Endothelial cell (in vitro differentiated cells): Measurements from ENCODE around the gene PLCD3. TPM values are rescaled to one million over a fixed set of nuclear protein-coding genes. Genes with fewer than 3 reads are reported as not detected.
A peak's percentile ranks its signal among the peaks of the same experiment; 100 is the strongest.

Source experiments
- DNase-seq: peaks from one replicate; pipeline ENCODE4 v3.0.0; 2021; ENCODE audit warnings: low spot score
- H3K27ac Mint-ChIP-seq: one replicate; pipeline ENCODE4 v1.8.0; 2021; ENCODE audit warnings: mixed read lengths, inconsistent platforms; ENCODE audit not compliant: unreplicated experiment
- H3K27me3 Mint-ChIP-seq: one replicate; pipeline ENCODE4 v1.8.0; 2021; ENCODE audit warnings: mild to moderate bottlenecking, moderate library complexity, mixed read lengths, inconsistent platforms; ENCODE audit not compliant: unreplicated experiment
- H3K36me3 Mint-ChIP-seq: one replicate; pipeline ENCODE4 v1.8.0; 2021; ENCODE audit warnings: mild to moderate bottlenecking, low read depth, mixed read lengths, inconsistent platforms; ENCODE audit not compliant: unreplicated experiment
- H3K4me1 Mint-ChIP-seq: one replicate; pipeline ENCODE4 v1.8.0; 2021; ENCODE audit warnings: mild to moderate bottlenecking, mixed read lengths, inconsistent platforms; ENCODE audit not compliant: unreplicated experiment
- H3K4me3 Mint-ChIP-seq: one replicate; pipeline ENCODE4 v1.8.0; 2021; ENCODE audit warnings: mild to moderate bottlenecking, mixed read lengths, inconsistent platforms; ENCODE audit not compliant: unreplicated experiment
- H3K9me3 Mint-ChIP-seq: one replicate; pipeline ENCODE4 v1.8.0; 2021; ENCODE audit warnings: mixed read lengths, inconsistent platforms; ENCODE audit not compliant: unreplicated experiment
- CTCF ChIP-seq: fragments of 200-600 bp; sonication (generic); IDR thresholded peaks from one replicate; pipeline ENCODE4 v1.5.0; 2021; ENCODE audit warnings: antibody characterized with exemption; ENCODE audit not compliant: unreplicated experiment
- long read RNA-seq: library from polyadenylated mRNA; unstranded; transcript quantifications from one replicate; pipeline ENCODE4 v2.0.0, GENCODE V29; 2020; ENCODE audit not compliant: unreplicated experiment
- total RNA-seq: library from RNA; stranded (reverse); fragmentation: NEBNext Ultra II Directional; extraction: Animal tissue kit (Norgen Biotek cat#: 25700); gene quantifications from one replicate; pipeline ENCODE4 v1.2.1, GENCODE V29; 2021; ENCODE audit not compliant: unreplicated experiment

The PLCD3 gene
- 9.7 TPM for total RNA-seq
- long read RNA-seq = 0 reads

- no peak for DNase-seq
- peaks cover 14% of the 10 kb centered on the region for H3K27me3 Mint-ChIP-seq
- H3K27ac Mint-ChIP-seq = no peak within 1 kb of the TSS
These were observed at the start of gene PLCD3 for GRCh38 chr17:45132320-45132571. Gene PLCD3, minus strand, starts transcription at chr17:45132515. Its CDS starts 105 bp downstream, at chr17:45132410.

GRCh38 chr17:45177563-45177962 is 45.2 kb upstream of the PLCD3 start:
- Mint-ChIP-seq H3K4me1 (peaks cover 5% of the 10 kb centered on the region), H3K36me3 (no peaks in the 10 kb centered on the region), H3K27ac (no peak overlapping the region), H3K4me3 (no peak overlapping the region), H3K9me3 (no peaks in the 10 kb centered on the region), H3K27me3 (peaks cover 1% of the 10 kb centered on the region)
- no peak for DNase-seq
- TF ChIP-seq CTCF = no peak

More at GRCh38 chr17:45132320-45132571, at the start of gene PLCD3:
- Mint-ChIP-seq H3K4me3 (peak within 1 kb of the TSS; percentile 82), H3K9me3 (no peaks in the 10 kb centered on the region), H3K4me1 (no peaks in the 10 kb centered on the region), H3K36me3 (no peaks in the 10 kb centered on the region)
- no peak for TF ChIP-seq CTCF

GRCh38 chr17:45175759-45176115 is 43.4 kb upstream of the PLCD3 start:
- peaks cover 20% of the 10 kb centered on the region for H3K4me1 Mint-ChIP-seq
- no peak for DNase-seq
- H3K9me3 Mint-ChIP-seq = no peaks in the 10 kb centered on the region
- H3K27me3 Mint-ChIP-seq = peaks cover 4% of the 10 kb centered on the region
- TF ChIP-seq CTCF = no peak
- H3K36me3 Mint-ChIP-seq = no peaks in the 10 kb centered on the region
- H3K4me3 Mint-ChIP-seq = no peak overlapping the region
- H3K27ac Mint-ChIP-seq = no peak overlapping the region

- Mint-ChIP-seq H3K27me3 (peaks cover 3% of the 10 kb centered on the region), H3K36me3 (no peaks in the 10 kb centered on the region), H3K9me3 (no peaks in the 10 kb centered on the region), H3K4me1 (peaks cover 22% of the 10 kb centered on the region), H3K4me3 (no peak overlapping the region), H3K27ac (no peak overlapping the region)
- no peak for TF ChIP-seq CTCF
- DNase-seq = no peak
These were observed 40.4 kb upstream of the PLCD3 start for GRCh38 chr17:45172541-45173286.

- H3K4me1 Mint-ChIP-seq = peaks cover 22% of the 10 kb centered on the region
- H3K27ac Mint-ChIP-seq = no peak overlapping the region
- peaks cover 3% of the 10 kb centered on the region for H3K27me3 Mint-ChIP-seq
- TF ChIP-seq CTCF = no peak
- H3K4me3 Mint-ChIP-seq = no peak overlapping the region
- DNase-seq = no peak
- no peaks in the 10 kb centered on the region for H3K9me3 Mint-ChIP-seq
- H3K36me3 Mint-ChIP-seq = no peaks in the 10 kb centered on the region
These were observed 39.9 kb upstream of the PLCD3 start for GRCh38 chr17:45172232-45172540.
